Left lobe of liver (tissue), 2 donors: ENCODE measurements around the gene CCDC85A. TPM values are rescaled to one million over a fixed set of nuclear protein-coding genes. Genes with fewer than 3 reads are reported as not detected.

ENCODE experiments used
- ATAC-seq: fragments of 200-7000 bp; cut with Tn5 transposase; one replicate; pipeline ENCODE4 v1.9.1; 2020; ENCODE audit warnings: mild to moderate bottlenecking, moderate library complexity
- DNase-seq: peaks from one replicate; pipeline ENCODE4 v3.0.0-alpha.2; 2020; ENCODE audit warnings: low spot score
- total RNA-seq: library from RNA; stranded (reverse); gene quantifications from one replicate; pipeline ENCODE4 v1.2.1, GENCODE V29; 2021
- donor health status: DM: no; HTN: no; CAD: no; lungs with moderate emphysema.
- donor health status: DM: no; HTN: yes; CAD: no.

The CCDC85A gene
- total RNA-seq, 1 donor from 2014 or later: 0.08 TPM

DNA sequence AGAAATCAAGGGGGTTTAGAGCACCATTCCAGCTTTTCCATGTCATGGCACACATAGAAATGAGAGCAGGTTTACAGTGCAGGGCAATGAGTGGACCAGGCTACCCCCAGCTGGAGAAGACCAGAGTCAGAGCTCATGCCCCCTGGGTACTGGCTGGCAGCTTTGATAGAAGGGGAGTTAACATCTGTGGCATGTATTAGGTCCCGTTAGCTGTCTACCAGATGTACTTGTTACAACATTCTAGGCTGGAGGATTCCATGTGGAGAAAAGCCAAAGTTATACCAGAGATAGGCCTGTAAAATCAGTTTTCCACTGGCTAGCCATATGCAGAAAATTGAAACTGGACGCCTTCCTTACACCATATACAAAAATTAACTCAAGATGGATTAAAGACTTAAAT is 109.2 kb downstream of the CCDC85A start:
- DNase-seq (no peak), ATAC-seq (no peak)

DNA sequence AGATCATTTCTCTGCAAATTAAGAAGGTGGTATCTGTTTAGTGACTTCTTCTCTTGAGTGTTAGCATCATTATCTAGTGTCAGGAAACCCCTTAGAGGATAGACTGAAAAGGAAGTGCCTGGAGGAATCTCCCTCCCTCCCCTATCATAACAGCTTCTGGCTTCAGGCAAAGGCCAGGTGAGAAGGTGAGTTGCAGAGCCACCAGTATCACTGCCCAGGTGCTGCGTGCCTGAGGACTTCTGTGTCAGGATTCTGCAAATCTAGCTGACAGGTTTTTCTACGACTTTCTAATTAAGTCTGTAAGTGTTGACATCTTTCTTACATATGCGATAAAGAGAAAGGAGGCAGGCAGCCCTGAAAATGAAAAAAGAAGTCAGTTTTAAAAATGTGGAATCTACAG is 111.9 kb downstream of the CCDC85A start:
- no peak for ATAC-seq
- DNase-seq: no peak

DNA sequence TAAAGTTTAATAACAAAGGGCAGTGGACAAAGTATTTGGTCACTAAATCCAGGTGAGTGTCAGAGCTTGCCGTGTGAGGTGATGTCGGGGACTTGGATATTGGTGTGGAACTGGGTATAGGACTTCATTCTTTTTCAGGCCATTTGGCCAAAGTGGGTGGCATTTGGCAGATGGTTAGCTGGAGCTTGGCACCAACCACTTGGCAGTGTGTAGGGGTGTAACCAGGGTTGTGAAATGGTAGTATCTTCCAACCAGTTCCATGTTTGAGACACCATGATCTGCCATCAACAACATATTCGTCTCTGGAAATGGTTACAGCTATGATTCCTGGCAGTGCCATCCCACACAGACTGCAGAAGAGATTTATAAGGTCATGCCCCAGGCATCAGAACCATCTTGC is 113.9 kb downstream of the CCDC85A start:
- ATAC-seq (no peak), DNase-seq (no peak)

DNA sequence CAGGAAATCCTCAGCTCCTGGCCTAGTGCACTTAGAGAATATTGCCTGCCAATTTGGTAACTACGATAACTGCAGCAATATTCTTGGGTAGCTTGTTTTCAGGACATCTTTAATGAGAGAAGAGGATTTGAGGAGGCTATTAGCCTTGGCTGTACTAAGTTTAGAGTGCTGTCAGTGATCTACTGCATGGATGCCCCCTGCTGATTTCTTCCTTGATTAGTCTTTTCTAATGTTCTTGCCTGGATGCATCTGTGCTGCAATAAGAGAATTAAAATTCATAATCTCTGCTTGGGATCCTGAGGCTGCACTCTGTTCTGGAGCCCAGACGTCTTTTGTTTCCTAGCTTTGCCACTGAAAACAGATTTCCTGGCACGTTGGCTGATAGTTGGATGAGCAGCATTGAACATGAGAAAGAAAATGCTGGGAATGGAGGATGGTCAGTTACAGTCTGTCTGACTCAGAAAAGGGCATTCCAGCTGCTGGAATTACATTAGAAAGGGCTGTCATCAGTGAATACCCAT is 115.4 kb downstream of the CCDC85A start:
- DNase-seq (no peak), ATAC-seq (no peak)

DNA sequence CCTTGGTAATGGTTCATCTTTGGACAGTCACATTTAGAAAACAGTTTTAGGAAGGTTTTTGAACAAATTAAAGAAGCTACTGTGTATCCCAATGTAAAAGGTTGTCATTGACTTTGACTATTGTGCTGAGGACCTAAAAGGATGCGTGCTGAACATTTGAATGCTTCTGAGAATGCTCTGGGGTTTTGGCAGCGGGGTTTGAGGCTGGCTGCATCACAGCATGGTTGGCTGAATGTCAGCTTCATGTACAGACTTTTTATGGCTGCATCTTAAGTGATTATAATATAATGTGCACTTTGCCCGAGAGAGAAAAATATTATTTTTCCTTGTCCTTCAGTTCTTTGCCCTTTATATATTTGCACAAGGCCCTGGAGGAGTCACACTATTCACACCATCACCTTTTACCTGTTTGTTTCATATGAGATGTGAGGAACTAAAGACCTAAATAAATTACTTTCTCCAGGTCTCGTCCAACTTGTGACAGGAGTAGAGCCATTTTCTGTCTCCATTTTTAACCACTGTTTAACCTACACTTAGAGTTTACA is 125.9 kb downstream of the CCDC85A start:
- no peak for ATAC-seq
- no peak for DNase-seq

DNA sequence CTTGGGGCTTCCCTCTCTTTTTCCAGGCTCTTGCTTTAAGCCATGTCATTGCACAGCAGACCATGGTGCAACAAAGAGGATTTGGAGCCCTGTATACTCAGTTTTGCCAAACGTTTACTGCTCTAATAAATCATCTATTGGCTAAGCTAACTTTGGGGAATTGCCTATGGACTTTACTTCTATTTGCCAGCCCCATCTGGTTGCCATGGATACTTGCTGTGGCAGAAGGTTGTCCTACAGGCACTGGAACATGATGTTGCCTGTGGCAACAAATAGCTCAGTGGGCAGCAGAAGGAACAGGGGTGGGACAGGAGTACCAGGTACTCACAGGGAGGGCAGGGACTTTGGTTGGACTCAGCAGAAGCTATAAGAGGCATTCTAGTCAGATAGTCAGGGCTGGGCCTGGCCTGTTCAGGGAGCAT is 129.7 kb downstream of the CCDC85A start:
- peak; percentile 94 for ATAC-seq
- peak; percentile 67 for DNase-seq

DNA sequence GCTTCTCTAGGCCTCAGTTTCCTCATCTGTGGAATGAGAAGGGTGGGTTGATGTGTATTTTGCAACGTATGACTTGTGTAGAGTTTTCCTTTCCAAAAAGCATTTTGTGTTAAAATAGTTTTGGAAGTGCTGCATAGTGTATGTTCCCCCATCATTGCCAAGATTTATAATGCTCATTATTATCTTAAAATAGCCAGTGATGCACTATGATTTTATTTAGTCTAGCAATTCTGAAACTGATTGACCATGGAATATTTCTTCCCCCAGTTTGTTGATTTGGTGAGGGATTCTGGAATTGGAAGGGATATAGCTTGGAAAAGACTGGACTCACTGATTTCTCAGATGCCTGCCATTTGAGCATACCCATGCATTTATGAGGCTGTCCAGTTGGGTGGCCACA is 130.6 kb downstream of the CCDC85A start:
- no peak for ATAC-seq
- DNase-seq: no peak

DNA sequence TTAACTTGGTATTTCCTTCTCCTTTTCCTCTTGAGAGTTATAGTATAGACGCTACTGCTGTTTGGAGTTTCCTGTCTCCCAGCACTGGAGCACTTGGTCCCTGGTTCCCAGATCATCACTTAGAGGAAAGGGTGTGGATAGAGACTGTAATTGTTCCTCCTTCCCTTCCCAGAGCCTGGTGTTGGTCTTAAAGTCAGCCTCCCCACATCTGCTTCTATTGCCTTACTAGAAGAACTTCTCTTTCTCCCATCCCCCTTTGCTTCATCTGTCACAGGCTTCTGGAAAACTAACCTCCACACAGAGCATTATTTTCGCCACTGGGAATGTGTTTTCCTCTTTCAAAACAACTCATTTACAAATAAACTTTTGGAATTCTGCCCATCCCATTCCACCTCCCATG is 131.0 kb downstream of the CCDC85A start:
- no peak for ATAC-seq
- no peak for DNase-seq

DNA sequence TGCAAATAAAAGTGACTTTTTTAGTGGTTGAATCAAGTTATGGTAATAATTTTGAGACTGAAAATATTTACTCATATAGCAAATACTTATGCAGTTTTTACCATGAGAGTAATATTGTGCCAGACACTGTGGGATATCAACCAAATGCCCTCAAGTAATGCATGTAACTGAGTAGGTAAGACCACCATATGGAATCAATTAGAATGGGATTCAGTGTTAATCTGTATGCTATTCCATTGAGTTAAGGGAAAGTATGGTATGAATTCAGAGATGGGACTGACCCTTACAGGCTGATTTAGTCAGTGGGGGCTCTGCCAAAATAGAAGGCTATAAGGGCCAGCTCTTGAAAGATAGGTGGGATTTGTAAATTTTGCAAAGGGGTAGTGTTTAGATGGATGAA is 131.6 kb downstream of the CCDC85A start:
- ATAC-seq (no peak), DNase-seq (no peak)

DNA sequence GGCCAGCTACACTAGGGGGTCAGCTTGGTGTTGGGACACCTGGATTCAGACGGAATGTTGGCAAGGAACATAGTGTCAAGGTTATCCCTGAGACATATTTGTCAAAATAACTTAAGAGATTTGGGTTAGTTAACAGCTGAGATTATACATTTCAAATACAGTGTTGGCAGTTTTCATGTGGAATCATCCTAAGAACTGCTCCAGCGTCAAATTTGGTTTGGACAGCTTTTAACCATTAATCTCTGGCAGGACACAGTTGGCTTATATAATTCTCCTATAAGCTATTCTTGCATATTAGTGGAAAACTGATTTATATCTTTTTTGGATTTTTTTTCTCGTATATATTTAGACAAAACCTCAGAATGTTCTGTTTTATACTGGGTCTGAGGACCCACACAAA is 132.2 kb downstream of the CCDC85A start:
- ATAC-seq: no peak
- no peak for DNase-seq

DNA sequence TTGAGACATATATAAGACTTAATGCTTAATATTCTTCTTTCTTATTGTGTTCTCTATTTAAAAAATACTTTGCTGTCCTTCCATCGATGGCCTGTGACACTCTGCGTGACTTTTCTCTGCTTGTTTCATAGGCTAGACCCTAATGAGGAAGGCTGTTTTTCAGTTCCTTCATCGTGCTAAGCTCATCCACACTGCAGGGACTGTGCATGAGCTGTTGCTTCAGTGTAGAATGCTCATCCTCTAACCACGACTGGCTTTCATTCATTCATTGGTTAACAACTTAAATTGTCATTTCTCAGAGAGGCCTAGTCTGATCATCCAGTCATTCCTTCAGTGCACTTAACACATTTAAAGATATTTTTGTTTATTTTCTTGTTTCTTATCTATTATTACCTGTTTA is 134.4 kb downstream of the CCDC85A start:
- ATAC-seq: no peak
- DNase-seq: no peak

DNA sequence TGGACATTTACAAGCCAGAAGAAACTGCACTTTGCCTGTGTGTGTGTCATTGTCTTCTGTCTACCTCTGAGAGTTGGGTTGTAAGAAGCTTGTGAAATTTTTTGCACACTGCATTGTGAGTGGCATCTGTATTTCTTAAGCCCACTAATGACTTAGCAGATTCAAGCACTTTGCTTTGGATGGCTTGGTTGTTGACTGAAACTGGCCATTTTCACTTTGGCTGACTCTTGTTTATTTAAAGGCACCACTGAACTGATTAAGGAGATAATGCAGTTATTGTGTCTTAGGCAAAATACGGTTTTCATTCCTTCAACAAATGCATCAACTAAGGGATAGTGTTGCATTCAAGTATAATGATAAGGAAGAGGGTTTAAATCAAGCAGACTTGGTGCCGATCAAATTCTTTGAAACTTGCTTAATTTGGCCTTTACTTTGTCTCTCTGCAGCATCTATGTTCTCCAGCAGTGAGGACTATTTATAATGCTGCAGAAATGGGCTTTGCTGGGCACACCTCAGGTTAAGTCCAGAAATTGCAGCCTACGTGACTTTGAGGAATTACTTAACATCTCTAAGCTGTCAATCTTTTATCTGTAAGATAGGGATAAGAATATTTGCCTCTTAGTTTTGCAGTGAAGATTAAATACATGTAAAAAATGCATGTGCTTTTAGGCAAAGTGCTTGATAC is 142.0 kb downstream of the CCDC85A start:
- DNase-seq: no peak
- ATAC-seq: no peak

DNA sequence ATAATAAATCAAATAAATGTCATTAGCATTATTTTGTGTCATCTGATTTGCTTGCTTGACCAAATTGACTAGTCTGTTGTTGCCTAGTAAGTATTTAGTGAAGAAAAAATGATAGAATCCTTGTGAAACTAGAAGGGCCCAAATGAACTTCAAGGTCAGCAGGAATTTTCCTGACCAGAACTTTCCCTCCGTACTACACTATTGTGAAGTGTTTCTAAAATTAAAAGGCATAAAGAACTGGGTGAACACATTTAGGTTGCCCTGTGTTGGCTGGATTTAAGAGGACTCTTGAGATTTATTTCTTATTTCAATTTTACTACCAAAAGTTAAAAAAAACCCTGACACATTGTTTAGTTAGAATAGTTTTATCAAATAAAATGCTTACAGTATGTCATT is 142.6 kb downstream of the CCDC85A start:
- ATAC-seq: no peak
- no peak for DNase-seq

DNA sequence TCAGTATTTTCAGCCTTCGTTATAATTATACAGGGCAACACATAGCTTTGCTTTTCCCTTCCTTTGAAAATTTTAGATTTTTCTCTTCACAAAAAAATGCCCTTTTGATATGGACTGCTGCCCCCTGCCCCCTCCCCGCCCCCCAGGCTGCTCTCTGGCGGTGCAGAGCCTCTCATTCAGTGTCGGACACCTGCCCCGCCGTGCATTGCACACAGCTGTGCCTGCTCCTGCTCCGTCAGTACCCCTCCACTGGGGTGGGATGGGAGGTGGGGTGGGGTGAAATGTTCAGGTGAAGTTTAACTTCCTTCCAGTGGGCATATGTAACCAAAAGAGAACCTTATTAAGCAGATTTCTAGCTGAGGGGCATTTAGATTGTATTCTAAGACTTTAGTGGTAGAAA is 148.0 kb downstream of the CCDC85A start:
- no peak for ATAC-seq
- DNase-seq: no peak

DNA sequence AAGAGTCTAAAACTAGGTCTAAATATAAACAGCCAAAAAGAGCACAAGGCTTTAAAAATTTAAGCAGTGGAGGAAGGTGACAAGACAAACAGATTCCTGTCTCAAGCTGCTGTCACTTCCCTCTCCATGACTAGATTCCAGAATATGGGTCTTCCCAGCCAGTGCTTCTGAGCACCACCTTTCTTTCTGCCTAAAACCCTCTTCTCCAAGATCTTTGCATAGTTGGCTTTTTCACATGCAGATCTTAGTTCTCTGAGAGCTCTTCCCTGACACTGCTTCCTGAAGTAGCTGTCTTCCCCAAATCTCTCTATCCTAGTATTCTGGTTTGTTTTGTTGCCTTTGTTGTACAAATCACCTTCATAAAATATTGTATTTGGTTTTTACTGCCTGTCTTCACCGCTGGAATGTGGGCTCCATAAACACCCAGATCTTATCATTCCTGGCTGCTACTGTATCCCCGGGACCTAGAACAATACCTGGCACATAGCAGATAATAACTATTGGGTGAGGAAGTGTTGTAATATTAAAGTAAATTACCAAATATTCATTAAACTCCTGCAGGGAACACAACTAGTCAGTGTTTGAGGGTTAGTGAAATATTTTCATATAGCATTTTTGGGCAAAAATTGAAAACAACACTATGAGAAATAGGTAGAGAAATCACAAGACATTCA is 150.2 kb downstream of the CCDC85A start:
- ATAC-seq: no peak
- no peak for DNase-seq

DNA sequence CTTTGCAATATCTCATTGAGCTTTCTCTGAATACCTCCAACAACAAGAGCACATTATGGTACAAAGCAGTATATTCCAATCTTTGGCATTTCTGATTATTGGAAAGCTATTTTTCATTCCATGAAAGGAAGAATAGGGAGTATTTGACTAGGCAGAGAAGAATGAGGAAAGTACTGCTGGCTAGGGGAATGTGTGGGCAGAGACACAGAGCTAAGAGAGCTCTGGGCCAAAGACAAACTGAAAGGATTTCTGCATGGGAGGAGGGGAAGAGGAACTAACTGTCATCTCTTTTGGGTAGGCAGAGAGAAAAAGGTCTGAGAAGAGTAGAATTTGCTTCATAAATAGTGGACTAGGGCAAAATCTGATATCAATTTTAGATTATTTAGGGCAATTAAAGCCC is 150.8 kb downstream of the CCDC85A start:
- ATAC-seq (no peak), DNase-seq (no peak)

DNA sequence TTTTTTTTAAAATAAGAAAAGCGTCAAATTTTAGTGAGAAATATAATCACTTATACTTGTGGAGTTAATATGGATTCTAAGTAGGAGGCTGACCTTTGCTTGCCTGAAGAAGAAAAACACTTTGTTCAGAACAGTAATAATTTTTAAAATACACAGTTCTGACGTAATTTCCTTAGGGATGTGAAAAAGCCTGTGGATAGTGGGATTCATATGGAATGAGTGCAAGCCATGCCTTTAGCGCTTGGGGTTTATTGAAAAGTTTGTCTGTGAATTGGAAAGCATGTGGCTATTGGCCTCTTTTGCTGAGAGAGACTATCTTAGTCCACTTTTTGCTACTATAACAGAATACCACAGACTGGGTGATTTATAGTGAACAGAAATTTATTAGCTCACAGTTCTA is 151.3 kb downstream of the CCDC85A start:
- ATAC-seq (no peak), DNase-seq (no peak)

DNA sequence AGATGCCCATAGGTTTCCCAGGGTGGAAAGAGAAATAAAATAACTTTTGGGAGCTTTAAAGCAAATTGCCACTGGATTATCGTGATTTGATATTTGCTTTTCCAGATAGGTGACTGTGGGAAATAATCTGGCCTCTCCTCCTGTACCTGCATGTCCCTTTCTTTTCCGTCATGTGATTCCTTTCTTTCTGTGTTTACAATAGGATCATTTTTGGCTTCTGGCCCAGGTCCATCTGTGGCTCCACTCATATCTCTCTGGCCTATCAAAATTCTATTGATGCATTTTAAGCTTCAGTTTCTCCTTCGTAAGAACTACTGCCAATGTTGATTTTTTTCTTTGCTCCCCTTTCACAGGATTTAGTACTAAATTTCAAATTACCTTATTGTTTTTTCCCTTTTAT is 153.6 kb downstream of the CCDC85A start:
- DNase-seq (no peak), ATAC-seq (peak; percentile 60)

DNA sequence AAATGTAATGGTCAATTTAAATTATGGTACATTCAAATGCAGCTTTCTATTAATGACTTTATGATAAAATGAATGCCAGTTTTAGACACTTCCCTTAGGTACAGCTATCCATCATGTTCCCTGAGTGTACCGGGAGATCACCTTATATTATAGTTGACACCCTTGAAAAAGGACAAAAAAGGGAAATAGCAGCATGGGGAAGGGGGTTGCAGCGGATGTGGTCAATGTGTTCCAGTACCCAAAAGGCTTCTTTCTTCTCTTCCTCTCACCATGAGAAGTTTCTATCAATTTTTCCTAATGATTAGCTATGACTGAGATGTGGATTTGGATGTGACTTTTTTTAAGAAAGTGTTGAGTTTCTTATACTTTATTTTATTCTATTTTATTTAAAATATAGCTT is 154.4 kb downstream of the CCDC85A start:
- DNase-seq (no peak), ATAC-seq (no peak)

DNA sequence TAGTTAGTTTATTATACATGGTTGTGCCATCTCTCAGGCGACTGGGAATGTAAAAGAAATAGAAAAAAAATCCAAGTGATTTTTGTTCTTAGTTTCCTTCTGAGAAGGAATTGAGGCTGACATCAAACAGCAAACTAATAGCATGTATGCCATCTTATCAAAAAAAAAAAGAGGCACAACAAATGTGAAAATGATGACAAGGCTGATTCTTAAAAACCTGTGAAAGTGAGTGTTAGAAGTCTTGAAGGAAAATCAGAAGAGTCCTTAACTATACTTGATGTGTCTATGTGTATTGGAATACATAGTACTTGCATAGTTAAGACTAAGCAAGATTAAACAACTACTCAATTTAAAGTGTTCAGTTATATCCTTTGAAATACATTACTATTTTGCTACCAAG is 161.0 kb downstream of the CCDC85A start:
- no peak for DNase-seq
- no peak for ATAC-seq

DNA sequence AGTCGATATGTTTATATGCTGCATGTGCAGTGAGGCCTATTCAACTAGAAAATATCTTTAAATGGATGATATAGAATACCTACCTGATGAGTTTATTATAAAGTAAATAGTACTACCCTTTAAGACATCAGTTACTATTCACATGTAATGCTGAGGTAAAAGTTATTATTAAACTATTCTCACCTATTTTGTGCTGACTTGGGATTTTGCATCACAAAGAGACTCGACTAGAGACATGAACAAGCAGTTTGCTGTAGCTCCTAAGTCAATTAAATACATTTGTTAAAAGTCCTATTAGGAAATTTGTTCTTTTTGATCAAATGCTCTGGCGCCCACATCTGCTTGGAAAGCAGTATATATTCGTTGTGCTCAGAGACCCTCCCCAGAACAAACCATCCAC is 164.1 kb downstream of the CCDC85A start:
- ATAC-seq (no peak), DNase-seq (no peak)

DNA sequence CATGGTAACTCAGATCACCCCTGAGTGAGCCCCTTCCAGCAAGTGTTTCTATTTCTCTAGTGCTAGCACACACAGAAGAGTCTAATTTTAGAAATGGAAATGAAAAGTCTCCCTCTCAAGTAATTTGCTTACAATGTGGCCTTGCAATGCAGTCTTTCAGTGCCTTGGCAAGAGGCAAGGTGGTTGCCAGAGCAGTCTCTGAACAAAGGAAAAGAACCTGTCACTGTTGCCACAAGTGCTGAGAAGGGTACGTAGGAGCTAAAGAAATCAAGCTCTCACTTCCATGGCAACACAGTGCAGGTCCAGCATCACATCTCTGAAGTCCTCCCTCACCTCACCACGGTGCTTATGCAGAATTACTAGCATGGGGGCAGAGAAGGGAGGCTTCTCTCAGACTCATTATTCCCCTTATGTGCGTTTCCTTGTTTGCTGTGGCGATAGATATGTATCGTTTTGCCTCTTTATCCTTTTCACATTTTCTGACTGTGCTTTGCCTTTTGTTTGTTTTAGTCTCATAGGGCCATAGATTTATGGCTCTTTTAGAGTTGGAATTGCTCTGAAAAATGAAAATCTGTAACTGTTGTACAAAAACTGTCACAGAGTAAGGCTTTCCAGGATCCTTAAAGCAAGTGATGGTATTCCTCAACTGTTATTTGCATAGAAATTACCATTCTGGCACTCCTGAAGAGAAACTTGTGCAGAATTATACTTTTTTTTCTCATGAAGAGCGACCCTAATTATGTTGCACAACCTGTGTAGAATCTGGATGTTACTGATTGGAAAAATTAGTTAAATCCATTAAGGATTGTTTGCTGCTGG is 164.8 kb downstream of the CCDC85A start:
- ATAC-seq: no peak

More for the DNA sequence above, 164.8 kb downstream of the CCDC85A start:
- no peak for DNase-seq
